Measurements from ENCODE around the gene WWTR1. TPM values are rescaled to one million over a fixed set of nuclear protein-coding genes. Genes with fewer than 3 reads are reported as not detected.

The WWTR1 gene
- total and polyA plus RNA-seq, 2 of the 4 experiments (the other 2 are of a cell fraction) = 38.9 to 65.3 TPM

DNA sequence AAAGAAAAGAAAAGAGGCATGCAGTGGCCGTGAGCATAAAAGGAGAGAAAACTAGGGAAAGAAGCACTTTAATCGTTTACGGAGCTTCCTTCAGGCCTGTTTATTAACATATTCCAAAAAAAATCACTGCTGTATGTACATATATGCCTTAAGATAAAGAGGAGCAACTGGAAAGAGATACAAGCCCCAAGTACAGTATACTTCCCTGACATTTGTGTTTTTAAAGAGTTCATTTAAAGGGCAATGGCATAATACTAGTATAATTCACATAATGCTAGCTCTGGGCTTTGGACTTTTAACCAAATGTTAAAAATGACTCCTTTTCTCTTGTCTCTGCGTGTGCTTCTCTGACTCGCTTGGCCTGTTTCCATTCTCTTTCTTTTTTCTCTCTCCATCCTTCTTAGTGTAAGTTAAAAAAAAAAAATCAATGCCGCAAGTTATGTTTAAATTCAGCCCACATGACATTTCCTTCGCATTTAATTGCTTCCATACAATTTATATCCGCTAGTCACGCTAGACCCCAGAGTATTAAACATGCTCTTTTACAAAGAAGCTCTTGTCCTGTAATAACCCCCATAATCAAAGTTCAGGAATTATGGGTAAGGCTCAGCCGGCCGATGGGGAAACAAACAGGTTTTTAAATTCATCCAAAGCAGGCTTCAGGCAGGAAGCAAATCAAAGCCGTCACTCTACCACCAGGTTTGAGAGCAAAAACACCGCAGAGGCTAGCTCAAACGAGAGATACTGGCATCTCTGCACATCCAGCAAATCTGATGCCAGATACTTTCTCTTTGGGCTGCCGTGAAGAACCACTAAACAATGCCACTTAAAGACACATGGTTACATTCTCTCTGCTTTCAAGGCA, 19.4 kb downstream of the WWTR1 start:
- 0% methylated on average over 3 of the region's 15 CpGs; no CpG with 5 or more reads in 1 of the 2 experiments for WGBS, 2 experiments (ENCODE audit: extremely low coverage in 2 of 2, insufficient read length in 1 of 2)
- Histone ChIP-seq H4K5ac (ENCODE audit: low read depth, low read length) (peak overlapping the region; percentile 45), H3K9me1 (ENCODE audit: insufficient read depth, low read length) (peaks cover 16% of the 10 kb centered on the region), H3K4me3 (ENCODE audit: insufficient read depth, low read depth, low read length) (peak overlapping the region; percentile 35), H4K91ac (ENCODE audit: insufficient read depth, low read depth, low read length) (peak overlapping the region; percentile 65), H4K20me1 (ENCODE audit: insufficient read depth, low read length) (peaks cover 33% of the 10 kb centered on the region), H3K36me3 (ENCODE audit: control insufficient read depth, insufficient read depth, low read length) (peaks cover 2% of the 10 kb centered on the region; the same call in 1 of the 2 replicates), H3K4me2 (ENCODE audit: low read depth, low read length) (peak overlapping the region; percentile 71), H3K9ac (ENCODE audit: low read depth, low read length) (peak overlapping the region; percentile 64), H3K27ac (ENCODE audit: insufficient read depth, low read length) (peak overlapping the region; percentile 95), H3K56ac (ENCODE audit: extremely low read depth, insufficient read depth, low read length) (peak overlapping the region; percentile 78), H3K4me1 (ENCODE audit: control insufficient read depth, insufficient read depth, low read length) (peaks cover 16% of the 10 kb centered on the region), H3K4ac (ENCODE audit: low read depth, low read length) (peak overlapping the region; percentile 71), H4K8ac (ENCODE audit: low read depth in 2 of 2, low read length in 2 of 2) (peak overlapping the region; percentile 18 to 90), H3K27me3 (ENCODE audit: control insufficient read depth, insufficient read depth, low read length) (no peaks in the 10 kb centered on the region), H2AK5ac (ENCODE audit: low read depth, low read length) (peak overlapping the region; percentile 33; the same call in 1 of the 2 replicates), H2BK15ac (ENCODE audit: low read depth, low read length) (peak overlapping the region; percentile 76; the same call in 1 of the 3 replicates), H3K23ac (ENCODE audit: low read depth, low read length) (peak overlapping the region; percentile 78), H3K18ac (ENCODE audit: low read depth, low read length) (peak overlapping the region; percentile 25), H3K79me1 (ENCODE audit: low read depth in 1 of 2, low read length in 2 of 2) (peaks cover 18 to 57% of the 10 kb centered on the region in 2 experiments), H2AFZ (replicated peaks; ENCODE audit: low read length, poor library complexity) (peak overlapping the region; percentile 59), H2BK5ac (ENCODE audit: low read depth, low read length, poor library complexity, severe bottlenecking) (peak overlapping the region; percentile 47), H2BK20ac (ENCODE audit: low read depth, low read length) (peak overlapping the region; percentile 77), H3K14ac (replicated peaks; ENCODE audit: low read depth, low read length) (peak overlapping the region; percentile 66), H3K9me3 (ENCODE audit: control insufficient read depth, insufficient read depth, low read length) (no peaks in the 10 kb centered on the region), H2AK9ac (replicated peaks; ENCODE audit: low read depth, low read length, poor library complexity) (peak overlapping the region; percentile 18), H2BK120ac (ENCODE audit: low read depth, low read length) (peak overlapping the region; percentile 87)
- ATAC-seq (ENCODE audit: low read depth) (peak; percentile 74), DNase-seq (peak; percentile 88)
- intact Hi-C loops (cut with micrococcal nuclease) = loop anchor here (5.0 kb wide), 1 partner anchor 61 kb away; no protein-coding TSS in a partner anchor
- ChIA-PET POLR2A (ENCODE audit: unreplicated experiment) (interaction anchor here (0.5 to 1.4 kb wide), 3 partner anchors 12 to 22 kb away, joined by 3 to 5 read pairs (median 3); partner anchors contain the start of gene WWTR1), CTCF (interaction anchor here (0.6 to 1.5 kb wide), 4 partner anchors 58 to 96 kb away, joined by 3 to 4 read pairs (median 4); no protein-coding TSS in a partner anchor)
- dilution Hi-C loops (cut with HindIII; ENCODE audit: low sequenced_read_pairs, unreplicated experiment) = no loop called here
- TF ChIP-seq, protein P1, sequence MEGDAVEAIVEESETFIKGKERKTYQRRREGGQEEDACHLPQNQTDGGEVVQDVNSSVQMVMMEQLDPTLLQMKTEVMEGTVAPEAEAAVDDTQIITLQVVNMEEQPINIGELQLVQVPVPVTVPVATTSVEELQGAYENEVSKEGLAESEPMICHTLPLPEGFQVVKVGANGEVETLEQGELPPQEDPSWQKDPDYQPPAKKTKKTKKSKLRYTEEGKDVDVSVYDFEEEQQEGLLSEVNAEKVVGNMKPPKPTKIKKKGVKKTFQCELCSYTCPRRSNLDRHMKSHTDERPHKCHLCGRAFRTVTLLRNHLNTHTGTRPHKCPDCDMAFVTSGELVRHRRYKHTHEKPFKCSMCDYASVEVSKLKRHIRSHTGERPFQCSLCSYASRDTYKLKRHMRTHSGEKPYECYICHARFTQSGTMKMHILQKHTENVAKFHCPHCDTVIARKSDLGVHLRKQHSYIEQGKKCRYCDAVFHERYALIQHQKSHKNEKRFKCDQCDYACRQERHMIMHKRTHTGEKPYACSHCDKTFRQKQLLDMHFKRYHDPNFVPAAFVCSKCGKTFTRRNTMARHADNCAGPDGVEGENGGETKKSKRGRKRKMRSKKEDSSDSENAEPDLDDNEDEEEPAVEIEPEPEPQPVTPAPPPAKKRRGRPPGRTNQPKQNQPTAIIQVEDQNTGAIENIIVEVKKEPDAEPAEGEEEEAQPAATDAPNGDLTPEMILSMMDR (conservative IDR thresholded peaks at IDR 0.05; ENCODE audit: low read depth, low read length) = no peak
- TF ChIP-seq CEBPB (IDR thresholded peaks at IDR 0.05; ENCODE audit: low read depth, low read length) = no peak
- TF ChIP-seq, protein P2, sequence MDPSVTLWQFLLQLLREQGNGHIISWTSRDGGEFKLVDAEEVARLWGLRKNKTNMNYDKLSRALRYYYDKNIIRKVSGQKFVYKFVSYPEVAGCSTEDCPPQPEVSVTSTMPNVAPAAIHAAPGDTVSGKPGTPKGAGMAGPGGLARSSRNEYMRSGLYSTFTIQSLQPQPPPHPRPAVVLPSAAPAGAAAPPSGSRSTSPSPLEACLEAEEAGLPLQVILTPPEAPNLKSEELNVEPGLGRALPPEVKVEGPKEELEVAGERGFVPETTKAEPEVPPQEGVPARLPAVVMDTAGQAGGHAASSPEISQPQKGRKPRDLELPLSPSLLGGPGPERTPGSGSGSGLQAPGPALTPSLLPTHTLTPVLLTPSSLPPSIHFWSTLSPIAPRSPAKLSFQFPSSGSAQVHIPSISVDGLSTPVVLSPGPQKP (IDR thresholded peaks at IDR 0.05; ENCODE audit: borderline replicate concordance, low read depth, low read length) = no peak
- no peak for TF ChIP-seq SMC3 (IDR thresholded peaks at IDR 0.05; ENCODE audit: low read depth, low read length)
- TF ChIP-seq RAD21 (IDR thresholded peaks at IDR 0.05; ENCODE audit: low read length) = peak; percentile 3; the same call in 1 of the 2 replicates
- no peak for TF ChIP-seq MAZ (IDR thresholded peaks at IDR 0.05; ENCODE audit: borderline replicate concordance, low read depth, low read length)
- TF ChIP-seq RFX5 (IDR thresholded peaks at IDR 0.05; ENCODE audit: low read depth, low read length) = no peak
- no peak for TF ChIP-seq NFE2L2 (IDR thresholded peaks at IDR 0.05; ENCODE audit: low read depth, low read length)
- TF ChIP-seq FOS (IDR thresholded peaks at IDR 0.05; ENCODE audit: low read depth, low read length) = no peak
- peak; percentile 59; the same call in 1 of the 2 replicates for TF ChIP-seq POLR2A (IDR thresholded peaks at IDR 0.05; ENCODE audit: low read depth, low read length)
- no peak for TF ChIP-seq BHLHE40 (IDR thresholded peaks at IDR 0.05; ENCODE audit: low read depth, low read length)
- TF ChIP-seq MXI1 (IDR thresholded peaks at IDR 0.05; ENCODE audit: borderline replicate concordance, low read depth, low read length) = no peak
- TF ChIP-seq MAFK (IDR thresholded peaks at IDR 0.05; ENCODE audit: low read depth, low read length) = no peak
- TF ChIP-seq RCOR1 (IDR thresholded peaks at IDR 0.05; ENCODE audit: insufficient replicate concordance, low read length) = no peak
- in situ Hi-C loops (cut with MboI; ENCODE audit: low sequenced_read_pairs) = no loop called here
- no TSS peak for BruUV-seq (replicated peaks)

Data from IMR-90 (cell line).